Natural killer cell treated with Interleukin-12 subunit alpha and Interleukin-12 subunit beta and Interleukin-15 and Interleukin-18, amount 100 ng/mL, for 72 hours (primary cell): ENCODE measurements around the gene PDZD4. TPM values are rescaled to one million over a fixed set of nuclear protein-coding genes. Genes with fewer than 3 reads are reported as not detected.

ENCODE experiments used
- ATAC-seq, 2 donors: fragments of 150-1000 bp; cut with Tn5 transposase in 1 of 2; sonication (Bioruptor Pico), chemical (Tn5 transposase) in 1 of 2; 2 replicates each; pipeline ENCODE4 v1.10.0; 2021
- DNase-seq: peaks from one replicate; pipeline ENCODE4 v3.0.0; 2022; ENCODE audit warnings: low spot score
- H3K27ac Mint-ChIP-seq, 2 donors: 1 replicate in 1 of 2; 2 replicates in 1 of 2; pipeline ENCODE4 v1.8.0; 2022; ENCODE audit warnings: mixed read lengths in 2 of 2, mild to moderate bottlenecking in 1 of 2, moderate library complexity in 1 of 2
- H3K27me3 Mint-ChIP-seq, 2 donors: 1 replicate in 1 of 2; 2 replicates in 1 of 2; pipeline ENCODE4 v1.8.0; 2022; ENCODE audit warnings: mixed read lengths in 2 of 2
- H3K36me3 Mint-ChIP-seq: one replicate; pipeline ENCODE4 v1.8.0; 2022; ENCODE audit warnings: mixed read lengths
- H3K4me1 Mint-ChIP-seq, 2 donors: 1 replicate in 1 of 2; 2 replicates in 1 of 2; pipeline ENCODE4 v1.8.0; 2022; ENCODE audit warnings: low read depth in 2 of 2, mixed read lengths in 2 of 2, mild to moderate bottlenecking in 1 of 2
- H3K4me3 Mint-ChIP-seq: one replicate; pipeline ENCODE4 v1.8.0; 2022; ENCODE audit warnings: mixed read lengths
- H3K9me3 Mint-ChIP-seq: 2 replicates; pipeline ENCODE4 v1.8.0; 2022; ENCODE audit warnings: mixed read lengths
- total RNA-seq, 2 donors: library from RNA; stranded (reverse); gene quantifications; one replicate each; pipeline ENCODE4 v1.2.3, GENCODE V29; 2022

The PDZD4 gene
- total RNA-seq, 2 donors from 2014 or later, result 2.2 to 2.7 TPM

DNA sequence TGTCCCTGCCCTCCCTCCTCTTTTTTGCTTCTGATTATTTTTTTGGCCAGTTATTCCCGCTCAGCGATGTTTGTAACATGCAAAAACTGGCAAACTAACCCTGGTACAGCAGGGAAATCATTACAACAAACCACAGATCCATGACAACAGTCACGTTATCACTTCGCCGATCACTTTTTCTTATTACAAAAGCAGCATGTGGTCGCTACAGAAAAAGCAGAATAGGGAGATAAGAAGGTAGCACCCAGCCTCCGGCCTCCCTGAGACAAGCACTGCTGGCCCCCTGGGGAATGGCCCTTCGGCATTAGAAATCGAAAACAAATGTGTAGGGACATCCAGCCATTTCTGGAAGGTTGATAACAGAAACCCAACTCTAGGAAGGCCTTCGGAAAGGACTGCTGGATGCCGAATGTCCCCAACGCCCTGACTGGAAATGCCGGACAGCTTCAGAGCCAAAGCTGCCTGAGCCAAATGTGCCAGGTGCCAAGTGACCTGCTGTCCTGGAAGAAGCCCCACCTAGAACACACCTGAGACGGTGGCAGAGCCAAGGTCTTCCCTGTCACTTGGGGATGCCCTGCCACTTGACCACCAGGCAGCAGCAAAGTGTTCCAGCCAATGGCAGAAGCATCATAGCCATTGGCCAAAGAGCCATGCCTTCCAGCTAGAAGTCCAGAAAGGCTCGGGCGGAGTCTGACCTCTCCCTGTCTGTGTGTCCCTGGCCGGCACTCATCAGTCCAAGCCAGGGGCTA, 39.1 kb downstream of the PDZD4 start:
- Mint-ChIP-seq H3K27me3 (no peaks in the 10 kb centered on the region), H3K9me3 (no peaks in the 10 kb centered on the region), H3K27ac (no peak overlapping the region), H3K4me3 (peak overlapping the region; percentile 7), H3K4me1 (peaks cover 11 to 24% of the 10 kb centered on the region in 2 donors), H3K36me3 (no peaks in the 10 kb centered on the region)
- no peak for ATAC-seq
- no peak for DNase-seq

DNA sequence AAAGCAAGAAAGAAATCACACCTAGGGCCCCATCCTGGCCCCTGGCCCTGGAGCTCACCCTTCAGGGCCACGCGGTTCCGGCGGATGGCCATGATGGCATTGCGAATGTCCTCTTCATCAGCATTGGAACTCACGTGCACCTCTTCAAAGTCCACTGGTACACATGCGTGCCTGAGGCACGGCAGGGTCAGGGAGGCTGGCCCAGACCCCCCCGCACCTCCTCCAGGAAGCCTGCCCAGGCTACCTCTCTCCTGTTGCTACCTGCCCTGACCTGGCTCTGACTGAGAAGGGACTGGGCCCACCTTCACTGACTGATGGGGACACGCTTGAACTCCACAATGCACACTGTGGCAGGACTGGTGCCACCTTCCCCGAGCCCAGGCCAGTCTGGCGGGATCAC, 40.7 kb downstream of the PDZD4 start:
- Mint-ChIP-seq H3K27me3 (no peaks in the 10 kb centered on the region), H3K4me1 (peaks cover 8 to 19% of the 10 kb centered on the region in 2 donors), H3K4me3 (no peak overlapping the region), H3K9me3 (no peaks in the 10 kb centered on the region), H3K36me3 (no peaks in the 10 kb centered on the region), H3K27ac (no peak overlapping the region)
- ATAC-seq, result no peak
- no peak for DNase-seq

DNA sequence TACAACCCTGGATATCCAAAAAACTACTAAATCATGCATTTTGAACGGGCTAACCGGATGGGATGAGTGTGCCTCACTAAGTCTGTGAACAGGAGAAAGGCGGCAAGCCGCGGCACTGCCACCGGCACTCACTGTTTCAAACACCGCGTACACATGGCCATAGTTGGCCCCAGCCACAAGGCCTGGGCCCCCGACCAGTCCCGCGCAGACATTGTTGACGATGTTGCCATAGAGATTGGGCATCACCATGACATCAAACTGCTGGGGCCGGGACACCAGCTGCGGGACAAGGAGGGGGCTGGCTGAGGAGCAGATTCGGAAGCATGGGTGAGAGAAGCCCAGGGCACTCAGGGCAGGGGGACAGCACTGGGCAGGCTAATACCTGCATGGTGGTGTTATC, 43.7 kb downstream of the PDZD4 start:
- ATAC-seq (no peak), DNase-seq (no peak)
- Mint-ChIP-seq H3K4me3 (no peak overlapping the region), H3K9me3 (no peaks in the 10 kb centered on the region), H3K4me1 (peaks cover 0 to 8% of the 10 kb centered on the region in 2 donors), H3K27me3 (no peaks in the 10 kb centered on the region), H3K27ac (no peak overlapping the region), H3K36me3 (no peaks in the 10 kb centered on the region)

DNA sequence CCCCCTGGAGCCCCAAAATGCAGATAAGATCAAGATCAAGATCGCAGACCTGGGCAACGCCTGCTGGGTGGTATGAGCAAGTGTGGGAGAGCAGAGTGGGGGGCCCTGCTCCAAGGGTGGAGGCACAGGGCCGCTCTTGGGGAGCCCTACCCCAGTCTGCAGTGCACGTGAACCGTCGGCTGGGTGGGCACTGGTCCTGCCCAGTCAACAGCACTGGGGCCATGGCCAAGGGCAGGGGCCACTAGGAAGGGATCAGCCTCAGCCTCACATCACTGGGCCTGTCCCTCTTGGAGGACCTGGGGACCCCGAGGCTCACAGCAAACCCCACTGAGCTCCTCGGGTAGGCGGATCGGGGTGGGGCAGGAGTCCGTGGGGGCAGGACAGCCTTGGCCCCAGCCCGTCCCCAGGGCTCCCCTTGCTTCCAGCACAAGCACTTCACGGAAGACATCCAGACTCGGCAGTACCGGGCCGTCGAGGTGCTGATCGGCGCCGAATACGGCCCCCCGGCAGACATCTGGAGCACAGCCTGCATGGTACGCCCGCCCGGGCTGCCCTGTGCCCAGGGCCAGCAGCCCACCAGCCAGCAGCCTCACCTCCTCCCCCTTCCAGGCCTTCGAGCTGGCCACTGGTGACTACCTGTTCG, 45.9 kb downstream of the PDZD4 start:
- ATAC-seq, result no peak
- Mint-ChIP-seq H3K27me3 (peaks cover 0 to 8% of the 10 kb centered on the region in 2 donors), H3K4me3 (no peak overlapping the region), H3K36me3 (no peaks in the 10 kb centered on the region), H3K27ac (no peak overlapping the region), H3K9me3 (no peaks in the 10 kb centered on the region), H3K4me1 (peaks cover 0 to 12% of the 10 kb centered on the region in 2 donors)
- DNase-seq, result no peak

DNA sequence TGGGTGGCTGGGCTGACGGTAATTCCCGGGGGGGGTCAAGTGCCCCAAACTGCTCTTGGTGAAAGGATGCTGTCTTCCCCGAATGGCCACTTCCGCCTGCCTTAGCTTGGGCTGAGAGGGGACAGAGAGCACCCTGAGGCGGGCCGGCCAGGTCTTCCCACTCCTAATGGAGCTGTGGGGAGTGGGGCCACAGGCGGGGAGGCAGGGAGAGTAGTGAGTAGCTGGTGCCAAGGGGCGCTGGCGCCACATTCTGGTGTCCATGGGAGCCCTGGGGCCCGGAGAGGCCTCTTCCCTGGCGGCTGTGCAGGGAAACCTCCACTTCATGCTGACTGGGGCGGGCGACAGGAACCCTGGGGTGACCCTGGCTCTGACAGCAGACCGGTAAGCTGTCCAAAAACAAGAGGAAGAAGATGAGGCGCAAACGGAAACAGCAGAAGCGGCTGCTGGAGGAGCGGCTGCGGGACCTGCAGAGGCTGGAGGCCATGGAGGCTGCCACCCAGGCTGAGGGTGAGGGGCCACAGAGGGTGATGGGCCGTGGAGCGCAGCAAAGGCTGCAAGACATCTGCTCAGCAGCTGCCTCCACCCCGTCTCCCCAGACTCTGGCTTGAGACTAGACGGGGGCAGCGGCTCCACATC, 46.8 kb downstream of the PDZD4 start:
- Mint-ChIP-seq H3K27ac (no peak overlapping the region), H3K4me1 (peaks cover 0 to 10% of the 10 kb centered on the region in 2 donors), H3K4me3 (no peak overlapping the region), H3K36me3 (no peaks in the 10 kb centered on the region), H3K27me3 (peaks cover 0 to 8% of the 10 kb centered on the region in 2 donors), H3K9me3 (no peaks in the 10 kb centered on the region)
- ATAC-seq (no peak), DNase-seq (no peak)

DNA sequence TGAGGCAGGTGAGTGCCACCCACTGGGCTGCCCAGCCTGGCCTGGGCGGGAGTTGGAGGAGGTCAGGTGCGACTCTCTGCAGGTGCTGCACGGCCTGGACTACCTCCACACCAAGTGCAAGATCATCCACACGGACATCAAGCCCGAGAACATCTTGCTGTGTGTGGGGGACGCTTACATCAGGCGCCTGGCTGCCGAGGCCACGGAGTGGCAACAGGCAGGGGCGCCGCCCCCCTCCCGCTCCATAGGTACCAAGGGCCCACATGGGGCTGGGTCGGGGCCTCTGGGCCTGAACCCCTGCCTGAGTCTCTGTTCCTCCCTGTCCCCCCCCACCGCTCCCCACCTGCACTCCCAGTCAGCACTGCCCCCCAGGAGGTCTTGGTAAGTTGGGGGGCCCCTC, 47.5 kb downstream of the PDZD4 start:
- H3K4me3 Mint-ChIP-seq, result no peak overlapping the region
- peaks cover 0 to 8% of the 10 kb centered on the region in 2 donors for H3K27me3 Mint-ChIP-seq
- peaks cover 0 to 10% of the 10 kb centered on the region in 2 donors for H3K4me1 Mint-ChIP-seq
- DNase-seq (no peak), ATAC-seq (no peak)
- no peaks in the 10 kb centered on the region for H3K36me3 Mint-ChIP-seq
- H3K9me3 Mint-ChIP-seq, result no peaks in the 10 kb centered on the region
- H3K27ac Mint-ChIP-seq, result no peak overlapping the region

DNA sequence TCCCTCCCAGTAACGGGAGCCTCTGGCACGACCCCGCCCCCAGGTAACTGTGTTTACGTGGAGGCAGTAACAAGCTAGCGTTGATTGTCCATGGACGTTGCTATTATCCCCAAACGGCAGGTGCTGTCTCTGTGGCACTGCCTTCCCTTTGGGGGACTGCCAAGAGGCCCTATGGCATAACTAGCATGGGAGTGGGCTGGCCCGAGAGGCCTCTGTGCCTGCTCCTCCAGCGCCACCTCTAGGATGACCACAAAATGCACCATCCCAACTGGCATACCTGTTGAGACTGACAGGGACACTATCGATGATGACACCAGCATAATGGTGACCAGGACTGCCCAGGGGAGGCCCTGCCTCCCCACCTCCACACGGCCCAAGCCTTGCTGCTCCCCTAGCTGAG, 48.0 kb downstream of the PDZD4 start:
- no peak for DNase-seq
- ATAC-seq, result no peak
- Mint-ChIP-seq H3K4me1 (peaks cover 0 to 10% of the 10 kb centered on the region in 2 donors), H3K9me3 (no peaks in the 10 kb centered on the region), H3K27ac (no peak overlapping the region), H3K4me3 (no peak overlapping the region), H3K27me3 (peaks cover 0 to 8% of the 10 kb centered on the region in 2 donors), H3K36me3 (no peaks in the 10 kb centered on the region)

DNA sequence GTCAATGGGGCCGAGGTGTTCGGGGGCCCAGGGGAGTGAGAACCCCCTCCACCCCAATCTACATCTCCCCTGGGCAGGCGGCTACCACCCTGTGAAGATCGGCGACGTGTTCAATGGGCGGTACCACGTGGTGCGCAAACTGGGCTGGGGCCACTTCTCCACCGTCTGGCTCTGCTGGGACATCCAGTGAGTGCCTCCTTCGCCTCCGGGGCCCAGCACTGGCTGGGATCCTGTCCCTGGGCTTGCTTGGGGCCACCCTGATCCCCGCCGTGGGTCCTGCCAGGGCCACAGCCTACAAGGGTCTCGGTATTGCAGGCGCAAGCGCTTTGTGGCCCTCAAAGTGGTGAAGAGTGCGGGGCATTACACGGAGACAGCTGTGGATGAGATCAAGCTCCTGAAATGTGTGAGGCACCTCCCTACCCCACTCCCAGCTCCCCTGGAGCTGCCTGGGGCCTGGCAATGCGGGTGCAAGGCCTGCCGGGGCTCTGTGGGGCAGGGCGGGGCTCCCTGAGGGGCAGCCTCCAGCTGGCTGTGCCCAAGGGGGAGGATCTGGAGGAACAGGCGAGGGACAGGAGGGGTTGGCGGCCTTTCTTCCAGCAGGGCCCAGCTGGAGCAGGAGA, 48.8 kb downstream of the PDZD4 start:
- ATAC-seq, result no peak
- Mint-ChIP-seq H3K27ac (no peak overlapping the region), H3K36me3 (no peaks in the 10 kb centered on the region), H3K4me1 (peaks cover 0 to 10% of the 10 kb centered on the region in 2 donors), H3K27me3 (peaks cover 0 to 8% of the 10 kb centered on the region in 2 donors), H3K4me3 (no peak overlapping the region), H3K9me3 (no peaks in the 10 kb centered on the region)
- no peak for DNase-seq

DNA sequence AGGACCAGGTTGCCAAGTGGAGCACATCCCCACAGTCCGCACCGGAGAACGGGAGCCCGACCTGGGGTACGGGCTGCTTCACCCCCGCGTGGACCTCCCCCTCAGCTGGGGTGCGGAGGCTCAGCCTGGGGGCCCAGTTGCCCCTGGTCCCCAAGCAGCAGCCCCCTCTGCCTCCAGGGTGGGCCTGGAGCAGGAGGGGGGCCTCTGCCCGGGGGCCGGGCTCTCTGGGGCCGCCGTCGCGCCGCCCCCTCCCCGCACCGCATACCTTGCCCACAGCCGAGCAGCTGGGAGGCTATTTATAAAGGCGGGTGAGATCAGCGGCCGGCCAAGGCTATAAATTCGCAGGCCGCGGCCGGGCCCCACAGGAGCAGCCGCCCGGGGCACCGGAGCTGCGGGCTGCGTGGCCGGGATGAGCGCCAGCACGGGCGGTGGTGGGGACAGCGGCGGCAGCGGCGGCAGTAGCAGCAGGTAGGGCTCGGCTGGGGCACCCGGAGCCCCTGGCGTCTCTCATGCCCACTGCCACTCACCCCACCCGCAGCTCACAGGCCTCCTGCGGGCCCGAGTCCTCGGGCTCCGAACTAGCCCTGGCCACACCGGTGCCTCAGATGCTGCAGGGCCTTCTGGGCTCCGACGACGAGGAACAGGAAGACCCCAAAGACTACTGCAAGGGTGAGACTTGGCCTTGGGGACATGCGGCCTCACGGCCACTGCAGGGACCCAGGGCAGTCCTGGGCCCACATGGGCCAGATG, 49.5 kb downstream of the PDZD4 start, which contains the start of gene SRPK3:
TSS of gene SRPK3 (plus strand) at position 364 of the 750 bp plus-strand sequence. CDS start at position 410, 46 bp downstream.
- Mint-ChIP-seq H3K27me3 (peaks cover 0 to 8% of the 10 kb centered on the region in 2 donors), H3K27ac (no peak within 1 kb of the TSS), H3K4me1 (peaks cover 0 to 10% of the 10 kb centered on the region in 2 donors), H3K4me3 (no peak within 1 kb of the TSS), H3K36me3 (no peaks in the 10 kb centered on the region), H3K9me3 (no peaks in the 10 kb centered on the region)
- ATAC-seq (no peak), DNase-seq (no peak)

DNA sequence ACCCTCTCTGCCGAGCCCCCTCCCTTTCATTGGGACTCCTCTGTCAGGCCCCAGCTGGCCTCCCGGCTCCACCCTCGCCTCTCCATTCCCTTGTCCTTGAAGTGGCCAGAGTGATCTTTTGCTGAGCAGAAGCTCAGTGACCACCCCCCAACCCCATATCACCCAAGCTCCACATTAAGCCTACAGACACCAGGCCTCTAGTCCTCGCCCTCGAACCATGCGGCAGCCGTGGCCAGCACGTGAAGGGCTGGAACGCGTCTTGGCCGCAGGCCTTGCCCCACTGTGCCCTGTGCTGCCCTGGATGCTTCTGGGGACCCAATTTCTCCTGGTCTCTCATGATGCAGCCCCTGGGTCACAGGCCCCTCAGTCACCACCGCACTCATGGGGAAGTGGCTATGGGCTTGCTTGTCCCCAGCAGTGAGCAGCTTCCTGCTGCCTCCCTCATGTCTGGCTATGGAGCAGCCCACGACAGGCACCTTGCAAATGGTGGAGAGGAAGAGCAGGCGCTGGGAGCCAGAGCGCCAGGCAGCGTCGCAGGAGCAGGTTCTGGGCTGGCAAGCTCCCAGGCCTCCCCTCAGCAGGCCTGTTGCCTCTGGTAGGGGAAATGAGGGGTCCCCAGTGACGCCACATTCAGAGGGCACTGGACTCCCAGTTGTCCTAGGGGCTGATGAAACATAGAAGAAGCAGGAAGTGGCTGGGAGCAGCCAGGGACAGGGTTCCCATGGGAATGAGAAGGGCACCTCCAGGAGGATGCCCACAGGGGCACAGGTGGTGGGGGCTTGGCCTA, 50.3 kb downstream of the PDZD4 start:
- no peak for ATAC-seq
- no peak for DNase-seq
- H3K4me3 Mint-ChIP-seq, result no peak overlapping the region
- H3K9me3 Mint-ChIP-seq, result no peaks in the 10 kb centered on the region
- H3K36me3 Mint-ChIP-seq, result no peaks in the 10 kb centered on the region
- peaks cover 0 to 10% of the 10 kb centered on the region in 2 donors for H3K4me1 Mint-ChIP-seq
- H3K27ac Mint-ChIP-seq, result no peak overlapping the region
- peaks cover 0 to 8% of the 10 kb centered on the region in 2 donors for H3K27me3 Mint-ChIP-seq

DNA sequence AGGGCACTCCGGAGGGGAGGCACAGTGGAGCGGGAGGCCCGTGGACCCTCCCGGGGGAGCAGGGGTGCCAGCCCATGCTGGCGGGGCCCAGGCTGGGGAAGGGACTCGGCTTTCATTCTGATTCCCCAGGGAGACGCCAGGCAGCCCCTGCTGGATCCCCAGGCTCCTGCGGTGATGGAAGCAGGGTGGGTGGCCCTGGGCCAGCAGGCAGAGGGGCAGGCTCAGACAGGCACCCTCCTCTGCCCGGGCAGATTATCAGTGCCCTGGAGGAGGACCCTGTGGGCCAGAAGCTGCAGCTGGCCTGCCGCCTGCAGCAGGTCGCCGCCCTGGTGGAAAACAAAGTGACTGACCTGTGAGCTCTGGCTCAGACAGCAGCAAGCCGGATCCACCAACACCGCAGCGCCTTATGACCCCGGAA, 51.7 kb downstream of the PDZD4 start:
- no peak overlapping the region for H3K4me3 Mint-ChIP-seq
- H3K27ac Mint-ChIP-seq, result no peak overlapping the region
- DNase-seq, result no peak

DNA sequence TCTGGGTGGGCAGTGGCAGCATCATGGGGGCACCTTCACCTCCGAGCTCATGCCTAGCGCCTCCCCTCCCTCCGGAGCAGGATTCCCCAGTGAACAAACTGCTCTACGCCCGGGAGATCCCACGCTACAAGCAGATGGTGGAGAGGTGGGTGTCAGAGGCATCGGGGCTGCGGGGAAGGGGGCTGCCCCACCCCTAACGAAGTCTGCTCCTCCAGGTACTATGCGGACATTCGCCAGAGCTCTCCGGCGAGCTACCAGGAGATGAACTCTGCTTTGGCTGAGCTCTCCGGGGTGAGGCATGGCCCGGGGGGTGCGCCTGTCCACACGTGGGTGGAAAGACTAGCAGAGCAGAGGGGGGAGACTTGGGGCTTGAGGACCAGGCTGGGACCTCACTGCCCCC, 52.2 kb downstream of the PDZD4 start:
- Mint-ChIP-seq H3K9me3 (no peaks in the 10 kb centered on the region), H3K4me3 (no peak overlapping the region), H3K36me3 (no peaks in the 10 kb centered on the region), H3K27ac (no peak overlapping the region), H3K4me1 (peaks cover 0 to 10% of the 10 kb centered on the region in 2 donors), H3K27me3 (peaks cover 0 to 8% of the 10 kb centered on the region in 2 donors)
- DNase-seq (no peak), ATAC-seq (no peak)

More for the DNA sequence above, 51.7 kb downstream of the PDZD4 start:
- Mint-ChIP-seq H3K27me3 (peaks cover 0 to 8% of the 10 kb centered on the region in 2 donors), H3K4me1 (peaks cover 0 to 10% of the 10 kb centered on the region in 2 donors), H3K9me3 (no peaks in the 10 kb centered on the region), H3K36me3 (no peaks in the 10 kb centered on the region)
- ATAC-seq, result no peak
